SU-DHL-6 (cell line): ENCODE measurements around the gene PLSCR3.

Experiments
- H2AFZ ChIP-seq: fragments of 200-600 bp; sonication (generic); 2 replicates; pipeline ENCODE4 v1.6.1; 2014; ENCODE audit warnings: low read depth, mild to moderate bottlenecking, moderate library complexity, mixed read lengths, antibody characterized with exemption, low read length; ENCODE audit not compliant: severe bottlenecking
- H3F3A ChIP-seq: fragments of 200-600 bp; shearing (Covaris generic); 2 replicates; pipeline ENCODE4 v1.6.0; 2016; ENCODE audit warnings: antibody characterized with exemption, mild to moderate bottlenecking; ENCODE audit not compliant: insufficient read depth
- H3K27ac ChIP-seq: fragments of 200-600 bp; sonication (generic); 2 replicates; pipeline ENCODE4 v1.5.1; 2016; ENCODE audit warnings: low read depth, mild to moderate bottlenecking, low read length, moderate library complexity, mixed read lengths
- H3K27me3 ChIP-seq: fragments of 200-600 bp; sonication (generic), shearing (Covaris generic); 2 replicates; pipeline ENCODE4 v1.6.0; 2014; ENCODE audit warnings: mild to moderate bottlenecking, low read length
- H3K36me3 ChIP-seq: fragments of 200-600 bp; sonication (generic); 2 replicates; pipeline ENCODE4 v1.6.1; 2014; ENCODE audit warnings: mild to moderate bottlenecking, low read length, mixed read lengths
- H3K4me2 ChIP-seq: fragments of 300-600, 200-600 bp; shearing (Covaris generic), sonication (generic); 2 replicates; pipeline ENCODE4 v1.6.0; 2014; ENCODE audit warnings: low read length, low read depth, mild to moderate bottlenecking; ENCODE audit not compliant: poor library complexity, severe bottlenecking
- H3K4me3 ChIP-seq: fragments of 200-600 bp; sonication (generic); 2 replicates; pipeline ENCODE4 v1.5.1; 2014; ENCODE audit warnings: antibody characterized with exemption, low read length, mild to moderate bottlenecking, mixed read lengths; ENCODE audit not compliant: insufficient read depth, poor library complexity, severe bottlenecking
- H3K79me2 ChIP-seq: fragments of 200-600 bp; sonication (generic); 2 replicates; pipeline ENCODE4 v1.6.1; 2014; ENCODE audit warnings: mild to moderate bottlenecking, low read length, moderate library complexity; ENCODE audit not compliant: insufficient read depth
- H3K9ac ChIP-seq: fragments of 200-600 bp; sonication (generic); 2 replicates; pipeline ENCODE4 v1.7.0; 2014; ENCODE audit warnings: mild to moderate bottlenecking, low read length
- H3K9me2 ChIP-seq: fragments of 200-600 bp; sonication (generic); replicated peaks from 2 replicates; pipeline ENCODE4 v1.6.1; 2014; ENCODE audit warnings: low read length; ENCODE audit not compliant: insufficient read depth
- H3K9me3 ChIP-seq: fragments of 200-600 bp; sonication (generic); 2 replicates; pipeline ENCODE4 v1.6.1; 2014; ENCODE audit warnings: low read length, mixed read lengths; ENCODE audit not compliant: insufficient read depth
- H4K20me1 ChIP-seq: fragments of 200-600 bp; sonication (generic); 2 replicates; pipeline ENCODE4 v1.6.1; 2014; ENCODE audit warnings: low read depth, mild to moderate bottlenecking, antibody characterized with exemption, low read length, moderate library complexity, mixed read lengths
- EZH2phosphoT487 ChIP-seq: fragments of 200-600 bp; sonication (generic), shearing (Covaris generic); conservative IDR thresholded peaks from 2 replicates; pipeline ENCODE4 v1.6.1; 2018; ENCODE audit warnings: mild to moderate bottlenecking, antibody characterized with exemption, low read length, moderate library complexity, mixed read lengths
- TF ChIP-seq, protein P1 (sequence below): fragments of 200-600 bp; sonication (generic); IDR thresholded peaks from one replicate; pipeline ENCODE4 v1.5.1; 2017; ENCODE audit warnings: antibody characterized with exemption, mild to moderate bottlenecking, low read length, moderate library complexity; ENCODE audit not compliant: insufficient read depth, poor library complexity, severe bottlenecking

PLSCR3 gene

GRCh38 chr17:7408252-7408727, 14.0 kb upstream of the PLSCR3 start:
- no peaks in the 10 kb centered on the region for H3K9me2 ChIP-seq
- H3K9ac ChIP-seq, result no peak overlapping the region
- H3K27ac ChIP-seq, result no peak overlapping the region
- H4K20me1 ChIP-seq, result no peaks in the 10 kb centered on the region
- no peak overlapping the region for H3K4me3 ChIP-seq
- H3K36me3 ChIP-seq, result no peaks in the 10 kb centered on the region
- no peaks in the 10 kb centered on the region for H3K9me3 ChIP-seq
- H3K79me2 ChIP-seq, result no peaks in the 10 kb centered on the region
- no peaks in the 10 kb centered on the region for H3F3A ChIP-seq
- no peak overlapping the region for H2AFZ ChIP-seq
- no peak overlapping the region for H3K4me2 ChIP-seq
- H3K27me3 ChIP-seq, result no peaks in the 10 kb centered on the region
- TF ChIP-seq, protein P1, sequence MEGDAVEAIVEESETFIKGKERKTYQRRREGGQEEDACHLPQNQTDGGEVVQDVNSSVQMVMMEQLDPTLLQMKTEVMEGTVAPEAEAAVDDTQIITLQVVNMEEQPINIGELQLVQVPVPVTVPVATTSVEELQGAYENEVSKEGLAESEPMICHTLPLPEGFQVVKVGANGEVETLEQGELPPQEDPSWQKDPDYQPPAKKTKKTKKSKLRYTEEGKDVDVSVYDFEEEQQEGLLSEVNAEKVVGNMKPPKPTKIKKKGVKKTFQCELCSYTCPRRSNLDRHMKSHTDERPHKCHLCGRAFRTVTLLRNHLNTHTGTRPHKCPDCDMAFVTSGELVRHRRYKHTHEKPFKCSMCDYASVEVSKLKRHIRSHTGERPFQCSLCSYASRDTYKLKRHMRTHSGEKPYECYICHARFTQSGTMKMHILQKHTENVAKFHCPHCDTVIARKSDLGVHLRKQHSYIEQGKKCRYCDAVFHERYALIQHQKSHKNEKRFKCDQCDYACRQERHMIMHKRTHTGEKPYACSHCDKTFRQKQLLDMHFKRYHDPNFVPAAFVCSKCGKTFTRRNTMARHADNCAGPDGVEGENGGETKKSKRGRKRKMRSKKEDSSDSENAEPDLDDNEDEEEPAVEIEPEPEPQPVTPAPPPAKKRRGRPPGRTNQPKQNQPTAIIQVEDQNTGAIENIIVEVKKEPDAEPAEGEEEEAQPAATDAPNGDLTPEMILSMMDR, result no peak
- TF ChIP-seq EZH2phosphoT487, result no peak

DNA sequence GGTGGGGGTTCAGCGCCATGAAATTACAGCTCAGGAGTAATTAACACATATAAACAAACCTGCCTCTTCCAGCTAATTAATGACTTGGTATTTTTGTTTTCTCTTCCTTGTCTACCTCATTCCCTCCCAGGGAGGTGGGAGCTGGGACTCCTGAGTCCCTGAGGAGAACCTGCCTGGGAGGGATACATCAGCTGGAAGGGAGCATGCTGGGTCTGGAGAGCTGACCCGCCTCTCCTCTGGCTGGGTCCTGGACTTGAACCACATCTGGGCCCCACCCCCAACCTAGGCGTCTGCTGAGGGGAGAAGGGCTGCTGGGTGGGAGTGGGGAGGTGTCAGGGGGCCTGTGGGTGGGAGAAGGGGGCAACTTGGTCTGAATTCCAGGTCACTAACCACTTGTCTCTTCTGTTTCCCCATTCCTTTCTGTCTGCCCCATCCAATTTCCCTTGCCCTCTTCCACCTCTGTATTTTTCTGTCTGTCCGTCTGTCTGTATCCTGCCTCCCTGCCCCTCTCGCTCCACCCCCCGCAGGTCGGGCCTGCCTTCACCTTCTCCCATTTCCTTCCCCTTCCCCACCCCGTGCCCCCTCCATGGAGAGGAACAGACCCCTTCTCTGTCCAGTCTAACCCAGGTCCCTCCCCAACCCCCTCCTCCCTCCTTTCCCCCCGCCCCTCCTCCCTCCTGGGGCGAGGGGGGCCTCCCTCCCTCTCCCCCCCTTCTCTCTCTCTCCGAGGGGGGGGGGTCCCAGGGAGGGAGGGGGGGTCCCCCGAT, 13.3 kb upstream of the PLSCR3 start, which contains the start of gene NLGN2:
TSS of gene NLGN2 (plus strand) at position 361 of the 767 bp plus-strand sequence. CDS start 411 bp downstream, outside the sequence.
- TF ChIP-seq, protein P1, result no peak
- TF ChIP-seq EZH2phosphoT487, result no peak
- no peak within 1 kb of the TSS for H3K9ac ChIP-seq
- no peaks in the 10 kb centered on the region for H3K9me2 ChIP-seq
- H3K4me3 ChIP-seq, result no peak within 1 kb of the TSS
- no peaks in the 10 kb centered on the region for H3K79me2 ChIP-seq
- H3K27ac ChIP-seq, result no peak within 1 kb of the TSS
- no peaks in the 10 kb centered on the region for H3F3A ChIP-seq
- no peaks in the 10 kb centered on the region for H3K36me3 ChIP-seq
- no peaks in the 10 kb centered on the region for H4K20me1 ChIP-seq
- H3K9me3 ChIP-seq, result no peaks in the 10 kb centered on the region
- no peaks in the 10 kb centered on the region for H3K27me3 ChIP-seq
- no peak within 1 kb of the TSS for H3K4me2 ChIP-seq
- H2AFZ ChIP-seq, result no peak within 1 kb of the TSS

DNA sequence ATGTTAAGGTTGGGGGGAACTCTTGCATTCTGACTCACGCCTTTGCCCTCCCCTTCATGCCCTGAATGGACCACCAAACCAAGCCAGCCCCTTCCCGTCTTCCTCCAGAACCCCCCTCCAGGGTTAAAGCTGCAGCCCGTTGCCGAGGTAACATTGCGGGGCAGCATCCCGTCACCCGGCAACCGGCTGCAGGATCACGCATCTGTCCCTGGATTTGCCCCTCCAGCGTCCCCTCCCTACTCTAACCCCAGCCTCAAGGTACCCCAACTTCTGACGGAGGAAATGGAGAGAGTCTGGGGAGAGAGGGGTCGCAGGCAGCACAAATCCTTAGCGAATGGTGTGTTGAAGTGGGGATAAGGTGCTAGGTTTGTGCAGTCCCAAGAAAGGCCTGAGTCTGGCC, 12.8 kb upstream of the PLSCR3 start:
- no peaks in the 10 kb centered on the region for H3K27me3 ChIP-seq

More for the DNA sequence above, 12.8 kb upstream of the PLSCR3 start:
- Histone ChIP-seq H3K9me2 (no peaks in the 10 kb centered on the region), H4K20me1 (no peaks in the 10 kb centered on the region), H3K9me3 (no peaks in the 10 kb centered on the region), H3K4me2 (no peak overlapping the region), H3K27ac (no peak overlapping the region), H3F3A (no peaks in the 10 kb centered on the region), H3K4me3 (no peak overlapping the region), H3K79me2 (no peaks in the 10 kb centered on the region), H3K36me3 (no peaks in the 10 kb centered on the region), H3K9ac (no peak overlapping the region), H2AFZ (no peak overlapping the region)
- TF ChIP-seq, protein P1, result no peak
- TF ChIP-seq EZH2phosphoT487, result no peak
